HG02981 (cell line): ENCODE results near the gene ARHGEF19.
"Not testable (repeated sequence)": the region's sequence is repeated elsewhere in the genome, so short reads cannot be mapped to it uniquely, and the experiment has no call there.

Experiments used
- ATAC-seq: cut with Tn5 transposase; IDR thresholded peaks from one replicate; pipeline ENCODE4 v1.9.1; 2021; ENCODE audit warnings: mild to moderate bottlenecking, moderate library complexity; ENCODE audit not compliant: unreplicated experiment

Gene ARHGEF19

GRCh38 chr1:16168622-16169360, 43.7 kb downstream of the ARHGEF19 start:
- no peak for ATAC-seq

GRCh38 chr1:16168144-16168495, 44.3 kb downstream of the ARHGEF19 start:
- ATAC-seq: not testable (repeated sequence)

GRCh38 chr1:16167331-16168143, 44.9 kb downstream of the ARHGEF19 start:
- peak; percentile 48 for ATAC-seq

- no peak for ATAC-seq
Measured at GRCh38 chr1:16166117-16166516, 46.3 kb downstream of the ARHGEF19 start.

GRCh38 chr1:16165548-16165947, 46.9 kb downstream of the ARHGEF19 start:
- no peak for ATAC-seq

GRCh38 chr1:16165073-16165364, 47.4 kb downstream of the ARHGEF19 start:
- ATAC-seq: no peak

- no peak for ATAC-seq
Measured at GRCh38 chr1:16164213-16165072, 48.0 kb downstream of the ARHGEF19 start.

- not testable (repeated sequence) for ATAC-seq
Measured at GRCh38 chr1:16163608-16164212, 48.7 kb downstream of the ARHGEF19 start.

GRCh38 chr1:16162163-16162822, 50.2 kb downstream of the ARHGEF19 start:
- ATAC-seq: no peak

- no peak for ATAC-seq
Measured at GRCh38 chr1:16161717-16162116, 50.7 kb downstream of the ARHGEF19 start.

- ATAC-seq: no peak
Measured at GRCh38 chr1:16158993-16159831, 53.2 kb downstream of the ARHGEF19 start.

- ATAC-seq: no peak
Measured at GRCh38 chr1:16158025-16158424, 54.4 kb downstream of the ARHGEF19 start.

GRCh38 chr1:16156848-16157495, 55.5 kb downstream of the ARHGEF19 start:
- ATAC-seq: no peak

- ATAC-seq: no peak
Measured at GRCh38 chr1:16155537-16156410, 56.7 kb downstream of the ARHGEF19 start, which contains the start of gene EPHA2. EPHA2 (minus strand) TSS chr1:16156069; CDS start chr1:16155932, 137 bp downstream.

- no peak for ATAC-seq
Measured at GRCh38 chr1:16153999-16154673, 58.3 kb downstream of the ARHGEF19 start.

GRCh38 chr1:16153096-16153998, 59.1 kb downstream of the ARHGEF19 start:
- no peak for ATAC-seq
